GM19238 (cell line): ENCODE data around the gene TTYH2.
"Not testable (repeated sequence)": the region's sequence is repeated elsewhere in the genome, so short reads cannot be mapped to it uniquely, and the experiment has no call there.

Source experiments
- DNase-seq: peaks from one replicate; pipeline ENCODE4 v3.0.0; 2011; ENCODE audit warnings: low spot score; ENCODE audit not compliant: insufficient read length

The TTYH2 gene

DNA sequence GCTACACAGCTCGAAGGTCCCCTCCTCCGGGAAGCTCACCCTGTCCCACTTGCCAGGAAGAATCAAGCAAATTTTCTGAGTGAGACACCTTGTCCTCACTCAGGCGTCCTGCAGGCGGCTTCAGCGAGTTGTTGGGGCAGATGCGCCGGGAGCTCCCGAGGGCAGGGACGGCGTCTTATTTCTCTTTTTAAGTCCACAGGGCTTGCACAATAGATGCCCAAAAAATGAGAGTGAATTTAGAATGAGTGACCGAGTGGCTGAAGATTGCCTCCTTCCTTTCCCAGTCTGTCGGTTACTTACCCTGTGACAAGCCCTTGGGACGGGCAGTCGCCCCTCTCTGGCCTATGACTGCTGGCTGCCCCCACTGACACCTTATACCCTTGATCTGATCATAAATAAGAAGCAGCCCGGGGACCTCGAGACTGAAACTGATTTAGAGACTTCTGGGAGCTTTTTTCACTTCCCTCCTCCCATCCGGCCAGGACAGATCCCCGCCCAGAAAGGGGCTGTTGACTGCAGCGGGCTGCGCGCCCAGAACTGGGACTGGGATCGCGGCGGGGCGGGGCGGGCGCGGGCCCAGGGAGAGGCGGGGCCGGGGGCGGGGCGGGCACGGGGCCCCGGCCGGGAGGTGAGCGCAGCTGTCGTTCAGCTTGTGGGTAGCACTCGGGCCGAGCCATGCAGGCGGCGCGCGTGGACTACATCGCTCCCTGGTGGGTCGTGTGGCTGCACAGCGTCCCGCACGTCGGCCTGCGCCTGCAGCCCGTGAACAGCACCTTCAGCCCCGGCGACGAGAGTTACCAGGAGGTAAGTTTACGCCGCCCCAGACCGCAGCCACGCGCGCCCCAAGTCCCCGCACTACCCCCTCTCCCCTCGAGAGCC, at the start of gene TTYH2:
TSS of gene TTYH2 (plus strand) at position 659 of the 879 bp plus-strand sequence. CDS start at position 676, 17 bp downstream.
- DNase-seq: peak; percentile 65

DNA sequence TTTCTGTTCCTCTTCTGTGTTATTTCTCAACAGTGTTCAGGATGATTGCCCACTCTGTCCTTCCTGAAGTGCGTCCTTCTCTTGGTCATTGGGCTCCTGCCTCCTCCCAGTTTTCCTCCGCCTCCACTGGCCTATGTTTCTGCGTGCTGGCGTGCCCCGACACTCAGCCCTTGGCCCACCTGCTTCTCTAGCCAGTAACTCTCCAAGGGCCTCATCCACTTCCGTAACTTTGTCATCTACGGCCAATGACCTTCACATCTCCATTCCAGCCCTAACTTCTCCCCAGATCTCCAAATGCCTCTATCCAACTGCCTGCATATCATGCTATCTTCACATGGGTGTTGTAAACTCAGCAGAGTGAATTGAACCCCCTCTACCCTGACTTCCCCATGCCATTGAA, 49.5 kb upstream of the TTYH2 start:
- DNase-seq: no peak

DNA sequence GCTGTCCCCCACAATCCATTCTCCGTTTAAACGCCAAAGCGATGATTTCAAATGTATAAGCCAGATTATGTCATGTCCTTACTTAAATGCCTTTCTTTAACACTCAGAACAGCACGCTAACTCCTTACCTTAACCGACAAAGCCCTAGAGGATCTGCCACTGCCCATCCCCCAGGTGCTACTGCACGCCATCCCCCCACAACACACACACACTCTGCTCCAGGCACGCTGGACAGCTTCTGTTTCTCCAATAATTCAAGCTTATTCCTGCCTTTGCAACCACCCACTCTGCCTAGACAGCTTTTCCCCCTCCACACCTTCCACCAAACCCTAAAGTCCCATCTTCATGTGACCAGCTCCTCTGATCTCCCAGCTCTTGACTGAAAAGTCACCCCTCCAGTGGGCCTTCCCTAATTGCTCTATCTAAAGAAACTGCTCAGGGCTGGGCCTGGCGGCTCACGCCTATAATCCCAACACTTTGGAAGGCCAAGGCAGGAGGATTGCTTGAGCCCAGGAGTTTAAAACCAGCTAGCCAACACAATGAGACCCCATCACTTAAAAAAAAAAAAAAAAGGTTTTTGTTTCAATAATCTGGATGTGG, 48.8 kb upstream of the TTYH2 start:
- DNase-seq: no peak

DNA sequence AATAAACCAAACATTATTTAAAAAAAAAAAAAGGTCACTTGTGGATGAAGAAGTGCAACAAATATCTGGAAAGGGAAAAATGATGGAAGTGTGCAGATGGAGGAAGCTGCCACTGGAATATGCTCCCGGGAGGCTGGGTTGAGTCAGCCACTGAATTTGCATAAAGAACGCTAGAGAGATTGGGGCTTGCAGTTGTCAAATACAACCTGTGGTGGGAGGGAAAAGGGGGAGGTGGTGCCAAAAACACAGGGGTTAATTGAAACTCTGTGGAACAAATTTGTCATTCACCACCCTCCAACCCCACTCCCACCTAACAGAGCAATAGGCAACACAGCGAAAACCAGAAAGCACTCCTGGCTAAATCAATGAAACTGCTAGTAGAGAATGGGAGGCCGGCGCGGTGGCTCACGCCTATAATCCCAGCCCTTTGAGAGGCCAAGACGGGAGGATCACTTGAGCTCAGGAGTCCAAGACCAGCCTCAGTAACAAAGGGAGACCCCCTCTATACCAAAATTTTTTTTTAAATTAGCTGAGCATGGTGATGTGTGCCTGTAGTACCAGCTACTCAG, 47.5 kb upstream of the TTYH2 start:
- no peak for DNase-seq

DNA sequence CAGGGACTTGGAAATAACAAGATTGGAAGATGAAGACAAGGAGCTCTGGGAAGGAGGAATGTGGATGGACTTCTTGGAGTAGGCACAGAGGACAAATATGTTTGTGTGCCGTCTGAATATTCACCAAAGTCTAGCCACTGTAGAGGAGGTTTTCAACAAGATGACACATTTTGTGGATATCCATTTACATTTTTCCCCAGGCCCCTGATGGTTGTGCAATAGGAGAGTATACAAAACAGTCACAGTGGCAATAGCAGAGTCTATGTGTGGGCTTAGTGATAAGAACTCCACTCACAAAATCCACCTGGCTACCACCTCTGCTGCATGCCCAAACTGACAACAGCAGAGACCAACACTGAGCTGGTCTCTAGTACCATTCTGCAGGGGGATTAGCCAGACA, 42.4 kb upstream of the TTYH2 start:
- DNase-seq: no peak

- DNase-seq: no peak
Measured at GRCh38 chr17:74172700-74173099, 40.7 kb upstream of the TTYH2 start.

GRCh38 chr17:74176546-74177001, 36.8 kb upstream of the TTYH2 start:
- peak; percentile 39 for DNase-seq

- DNase-seq: no peak
Measured at GRCh38 chr17:74177018-74177450, 36.3 kb upstream of the TTYH2 start.

GRCh38 chr17:74179576-74179975, 33.8 kb upstream of the TTYH2 start:
- DNase-seq: no peak

DNA sequence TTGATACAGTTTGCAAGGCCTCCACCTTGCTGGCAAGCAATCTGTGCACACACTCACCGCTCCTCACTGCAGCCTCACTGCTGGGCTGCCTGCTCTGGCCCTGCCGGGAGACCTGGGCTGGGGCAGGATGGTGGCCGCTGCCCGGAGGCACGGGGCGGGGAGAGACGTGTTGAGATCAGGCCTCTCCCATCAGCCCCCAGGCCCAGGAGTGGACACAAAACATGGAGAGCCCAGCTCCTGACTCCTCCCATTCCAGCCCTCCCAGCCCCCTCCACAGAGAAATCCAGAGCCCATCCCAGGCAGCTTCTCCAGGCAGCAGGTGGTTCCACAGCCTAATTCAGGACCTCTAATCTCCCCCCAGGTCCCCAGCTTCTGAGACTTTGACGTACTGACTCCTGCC, 33.0 kb upstream of the TTYH2 start:
- no peak for DNase-seq

DNA sequence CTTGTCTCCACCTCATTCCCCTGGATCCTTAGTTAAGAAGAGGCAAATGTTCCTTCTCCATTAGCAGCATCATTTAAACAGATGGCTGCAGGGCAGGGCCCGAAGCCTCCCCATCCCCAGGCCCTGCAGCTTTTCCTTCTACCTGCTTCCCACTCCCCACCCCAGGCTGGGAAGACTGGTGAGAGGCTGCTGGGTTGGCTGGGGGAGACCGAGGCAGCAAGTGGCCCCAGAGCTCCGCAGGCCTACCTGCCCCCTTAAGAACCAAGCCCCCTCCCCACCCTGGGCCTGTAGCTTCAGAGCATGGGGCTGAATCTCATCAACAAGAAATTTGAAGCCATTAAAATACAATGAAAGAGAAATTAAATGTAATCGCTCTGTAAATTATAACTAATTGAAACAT, 32.0 kb upstream of the TTYH2 start:
- DNase-seq: no peak

GRCh38 chr17:74182041-74182723, 31.2 kb upstream of the TTYH2 start:
- DNase-seq: no peak

DNA sequence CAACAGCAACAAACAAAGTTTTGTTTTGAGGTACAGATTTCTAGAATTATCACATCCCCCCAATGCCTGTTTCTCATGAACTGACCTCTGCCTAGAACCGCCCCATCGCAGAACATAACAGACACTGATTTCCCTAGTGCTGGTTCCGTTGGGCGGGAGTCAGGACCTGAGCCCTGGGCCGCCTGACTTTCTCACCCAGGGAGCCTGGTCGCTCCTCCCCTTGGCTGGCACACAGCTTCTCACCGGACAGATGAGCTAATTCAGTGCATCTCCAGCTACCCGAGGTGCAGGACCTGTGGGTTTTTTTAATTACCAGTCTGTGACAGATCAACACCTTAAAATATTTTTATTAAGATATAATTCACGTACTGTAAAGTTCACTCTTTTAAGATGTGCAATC, 30.0 kb upstream of the TTYH2 start:
- DNase-seq: no peak

DNA sequence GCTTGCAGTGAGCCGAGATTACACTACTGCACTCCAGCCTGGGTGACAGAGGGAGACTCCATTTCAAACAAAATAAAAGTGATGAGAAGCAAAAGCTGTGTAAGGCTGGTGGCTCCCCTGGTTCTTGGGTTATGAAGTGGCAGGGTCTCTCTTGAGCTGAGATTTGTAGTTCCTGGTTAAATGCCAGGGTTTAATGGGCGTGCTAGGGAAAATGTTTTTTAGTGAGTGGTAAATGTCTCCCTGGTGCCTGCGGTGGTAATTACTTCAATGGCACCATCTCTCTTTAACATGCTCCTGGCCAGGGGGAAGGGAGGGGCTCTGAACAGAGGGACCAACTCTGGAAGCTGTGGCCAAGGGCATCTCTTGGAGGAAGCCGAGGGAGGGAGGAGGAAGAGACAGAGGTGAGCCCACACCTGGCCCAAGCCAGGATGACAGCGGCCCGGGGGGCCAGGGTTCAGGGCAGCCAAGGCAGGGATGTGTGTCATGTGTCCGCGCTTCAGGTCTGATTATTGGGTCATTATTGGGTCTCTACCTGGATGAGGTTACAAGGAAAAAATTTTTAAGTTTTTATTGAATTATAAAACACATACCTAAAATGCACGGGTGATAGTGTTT, 27.7 kb upstream of the TTYH2 start:
- DNase-seq: no peak

- DNase-seq: no peak
Measured at GRCh38 chr17:74186498-74186897, 26.9 kb upstream of the TTYH2 start.

GRCh38 chr17:74187761-74188160, 25.6 kb upstream of the TTYH2 start:
- no peak for DNase-seq

GRCh38 chr17:74188687-74189086, 24.7 kb upstream of the TTYH2 start:
- not testable (repeated sequence) for DNase-seq

DNA sequence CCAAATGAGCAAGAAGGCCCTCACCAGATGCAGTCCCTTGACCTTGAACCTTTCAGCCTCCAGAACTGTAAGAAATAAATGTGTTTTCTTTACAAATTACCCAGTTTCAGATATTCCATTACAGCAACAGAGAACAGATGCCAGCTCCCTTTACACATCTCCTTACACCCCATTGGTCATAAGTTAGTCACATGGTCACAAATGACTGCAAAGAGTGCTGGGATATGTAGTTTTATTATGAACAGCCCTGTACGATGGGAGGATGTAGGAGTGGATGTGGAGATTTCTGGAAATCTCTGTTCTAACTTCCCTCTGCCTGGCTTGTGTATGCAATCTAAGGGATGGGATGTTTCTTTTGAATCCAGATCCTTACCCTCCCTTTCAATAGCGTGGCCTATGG, 23.2 kb upstream of the TTYH2 start:
- no peak for DNase-seq

DNA sequence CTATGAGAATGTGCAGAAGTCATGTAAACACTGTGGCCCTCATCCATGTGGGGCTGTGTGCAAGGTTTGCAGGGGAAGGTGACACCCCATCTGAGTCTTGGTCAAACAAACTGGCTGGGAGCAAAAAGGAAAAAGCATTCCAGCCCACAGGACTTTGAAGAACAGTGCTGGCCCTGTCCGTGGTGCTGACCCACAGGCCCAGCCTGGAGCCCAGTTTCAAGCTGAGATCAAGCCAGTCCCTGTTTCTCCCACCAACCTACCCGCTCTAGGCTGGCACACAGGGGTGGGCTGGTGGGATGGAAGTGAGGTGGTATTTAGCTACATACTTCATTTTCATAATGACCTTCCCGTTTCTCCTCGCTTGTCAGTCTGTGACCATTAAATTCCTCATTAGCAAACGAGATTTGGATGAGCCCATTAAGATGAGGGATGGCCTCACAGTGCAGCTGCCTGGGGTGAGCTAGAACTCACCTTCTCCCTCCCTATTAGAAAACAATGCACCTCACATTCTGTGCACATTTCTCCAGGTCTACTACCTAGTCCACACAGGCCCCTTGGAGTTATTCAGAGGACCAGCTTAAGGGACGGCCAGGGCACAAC, 22.5 kb upstream of the TTYH2 start:
- no peak for DNase-seq

DNA sequence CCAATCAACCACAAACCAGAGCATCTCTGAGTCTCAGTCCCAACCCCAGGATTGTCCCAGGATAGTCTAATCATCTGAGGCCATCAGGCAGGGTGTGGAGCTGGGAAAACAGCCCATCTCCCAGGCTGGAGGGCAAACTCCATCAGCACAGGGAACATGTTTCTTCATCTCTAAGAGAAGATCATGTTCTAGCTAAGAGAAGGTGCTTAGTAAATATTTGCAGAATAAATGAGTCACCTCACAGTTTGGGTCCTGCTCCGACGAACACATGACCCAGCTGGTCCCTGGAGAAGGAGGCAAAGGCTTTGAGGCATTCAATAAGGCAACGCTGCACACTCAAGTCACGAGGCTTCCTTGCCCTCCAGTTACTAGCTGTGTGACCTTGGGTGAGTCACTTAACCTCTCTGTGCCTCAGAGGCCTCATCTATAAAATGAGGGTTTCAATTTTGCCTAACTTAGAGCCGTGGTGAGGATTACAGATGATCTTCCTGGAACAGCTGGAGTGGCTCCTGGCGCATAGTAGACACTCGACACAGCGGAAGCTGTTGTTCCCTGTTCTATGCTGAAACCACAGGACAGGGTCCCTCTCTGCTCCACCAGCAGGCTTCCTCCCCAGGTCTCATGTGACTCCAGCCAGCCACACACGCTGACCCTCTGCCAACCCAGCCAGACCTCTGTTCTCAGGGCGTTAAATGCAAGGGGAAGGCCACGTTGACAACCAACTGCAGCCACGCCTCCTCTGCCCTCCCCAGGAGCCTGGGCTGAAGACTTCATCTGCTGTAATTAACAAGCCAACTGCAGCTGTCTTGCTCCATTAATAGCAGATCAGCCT, 20.2 kb upstream of the TTYH2 start:
- DNase-seq: no peak
